H1 (cell line): ENCODE measurements around the gene HMGCLL1. TPM values are rescaled to one million over a fixed set of nuclear protein-coding genes. Genes with fewer than 3 reads are reported as not detected.

Experiments
- CTCF ChIP-seq, 3 experiments: IDR thresholded peaks; 1 replicate in 2 of 3; 2 replicates in 1 of 3; pipeline versions ENCODE4 v1.5.1 to v1.6.1; 2011; ENCODE audit warnings: low read length in 3 of 3, mild to moderate bottlenecking in 3 of 3, inconsistent platforms in 2 of 3, low read depth in 1 of 3, moderate library complexity in 1 of 3; ENCODE audit not compliant: insufficient read depth in 1 of 3; ENCODE audit errors: control extremely low read depth in 1 of 3
- polyA plus RNA-seq, 7 experiments: library from polyadenylated mRNA; depleted of rRNA in 3 of 7; stranded (reverse) in 5 of 7; unstranded in 2 of 7; fragments of >200 nt in 5 of 7; fragments of 200-250 nt in 2 of 7; gene quantifications; 1 replicate in 5 of 7; 2 replicates in 1 of 7; 4 replicates in 1 of 7; pipeline versions ENCODE4 v1.2.1 to v1.2.3, GENCODE V29; 2011 to 2013; ENCODE audit warnings: missing spikeins in 2 of 7, mixed read lengths in 2 of 7
- total RNA-seq: library from RNA; stranded (reverse); fragmentation: NEBNext Ultra II Directional; extraction: Animal tissue kit (Norgen Biotek cat#: 25700); gene quantifications from 2 replicates; pipeline ENCODE4 v1.2.1, GENCODE V29; 2021

Gene HMGCLL1
- total and polyA plus RNA-seq, 2 of the 8 experiments (the other 6 are each of a cell fraction or from before 2014, with no cell fraction given), result 0.06 to 0.41 TPM

DNA sequence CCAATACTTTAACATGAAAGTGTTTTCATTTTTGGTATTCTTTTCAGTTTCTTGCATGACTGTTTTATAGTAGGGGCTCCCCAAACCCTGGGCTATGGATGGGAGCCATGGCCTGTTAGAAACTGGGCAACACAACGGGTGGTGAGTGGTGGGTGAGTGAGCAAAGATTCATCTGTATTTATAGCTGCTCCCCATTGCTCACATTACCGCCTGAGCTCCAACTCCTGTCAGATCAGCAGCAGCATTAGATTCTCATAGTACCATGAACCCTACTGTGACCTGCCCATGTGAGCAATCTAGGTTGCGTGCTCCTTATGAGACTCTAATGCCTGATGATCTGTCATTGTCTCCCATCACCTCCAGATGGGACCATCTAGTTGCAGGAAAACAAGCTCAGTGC is 42.3 kb upstream of the HMGCLL1 start (continued):
- TF ChIP-seq CTCF (IDR thresholded peaks at IDR 0.05; ENCODE audit: control extremely low read depth in 1 of 3, insufficient read depth in 1 of 3, low read depth in 1 of 3, low read length in 3 of 3), result no peak
